Neuronal stem cell (in vitro differentiated cells): Measurements from ENCODE around the gene PATJ.

ENCODE experiments used
- DNase-seq: peaks from one replicate; pipeline ENCODE4 v3.0.0-alpha.2; 2013; ENCODE audit warnings: low spot score
- H2AFZ ChIP-seq: one replicate; pipeline ENCODE4 v1.6.1; 2013; ENCODE audit warnings: mild to moderate bottlenecking, low read length, inconsistent platforms
- H2AK5ac ChIP-seq: 2 replicates; pipeline ENCODE4 v1.6.1; 2013; ENCODE audit warnings: low read depth, mild to moderate bottlenecking, inconsistent platforms, low read length, moderate library complexity, mixed read lengths
- H2BK120ac ChIP-seq: 2 replicates; pipeline ENCODE4 v1.6.1; 2013; ENCODE audit warnings: low read depth, mild to moderate bottlenecking, inconsistent platforms, low read length, moderate library complexity, mixed read lengths
- H2BK12ac ChIP-seq: one replicate; pipeline ENCODE4 v1.6.1; 2013; ENCODE audit warnings: low read length, inconsistent platforms
- H2BK15ac ChIP-seq: 2 replicates; pipeline ENCODE4 v1.6.1; 2013; ENCODE audit warnings: mild to moderate bottlenecking, low read length, inconsistent platforms, mixed read lengths
- H2BK5ac ChIP-seq: one replicate; pipeline ENCODE4 v1.6.1; 2013; ENCODE audit warnings: inconsistent platforms, mild to moderate bottlenecking, low read length, moderate library complexity
- H3K14ac ChIP-seq: one replicate; pipeline ENCODE4 v1.6.1; 2013; ENCODE audit warnings: low read length, inconsistent platforms
- H3K18ac ChIP-seq: 2 replicates; pipeline ENCODE4 v1.6.1; 2013; ENCODE audit warnings: low read length, inconsistent platforms
- H3K23ac ChIP-seq: 2 replicates; pipeline ENCODE4 v1.6.1; 2013; ENCODE audit warnings: low read depth, mild to moderate bottlenecking, mixed read lengths, low read length, inconsistent platforms; ENCODE audit not compliant: poor library complexity
- H3K27ac ChIP-seq: replicated peaks from 3 replicates; pipeline ENCODE4 v1.5.1; 2013; ENCODE audit warnings: low read length, inconsistent platforms
- H3K27me3 ChIP-seq, 3 experiments: 2 replicates each; pipeline ENCODE4 v1.6.1; 2013; ENCODE audit warnings: low read length in 3 of 3, mild to moderate bottlenecking in 2 of 3, inconsistent platforms in 1 of 3, low read depth in 1 of 3, mixed read lengths in 1 of 3, moderate library complexity in 1 of 3; ENCODE audit not compliant: control insufficient read depth in 3 of 3, insufficient read depth in 3 of 3
- H3K36me3 ChIP-seq, 2 donors: replicated peaks in 1 of 2; 2 replicates each; pipeline ENCODE4 v1.6.1; 2013; ENCODE audit warnings: low read length in 2 of 2; ENCODE audit not compliant: control insufficient read depth in 2 of 2, insufficient read depth in 2 of 2
- H3K4ac ChIP-seq: 2 replicates; pipeline ENCODE4 v1.6.1; 2013; ENCODE audit warnings: inconsistent platforms, mild to moderate bottlenecking, low read length, moderate library complexity
- H3K4me1 ChIP-seq, 2 donors: 1 replicate in 1 of 2; 2 replicates in 1 of 2; pipeline ENCODE4 v1.6.1; 2013; ENCODE audit warnings: low read length in 2 of 2, low read depth in 1 of 2; ENCODE audit not compliant: control insufficient read depth in 2 of 2, insufficient read depth in 1 of 2
- H3K4me2 ChIP-seq: one replicate; pipeline ENCODE4 v1.6.1; 2013; ENCODE audit warnings: mild to moderate bottlenecking, low read length, inconsistent platforms; ENCODE audit not compliant: insufficient read depth, poor library complexity, severe bottlenecking
- H3K4me3 ChIP-seq, 2 donors: 2 replicates each; pipeline ENCODE4 v1.5.1; 2013; ENCODE audit warnings: low read length in 2 of 2, mild to moderate bottlenecking in 2 of 2, inconsistent platforms in 1 of 2, moderate library complexity in 1 of 2
- H3K79me1 ChIP-seq: one replicate; pipeline ENCODE4 v1.6.1; 2013; ENCODE audit warnings: low read depth, mild to moderate bottlenecking, inconsistent platforms, low read length, moderate library complexity
- H3K9ac ChIP-seq: one replicate; pipeline ENCODE4 v1.6.1; 2013; ENCODE audit warnings: mild to moderate bottlenecking, low read depth, low read length, inconsistent platforms; ENCODE audit not compliant: poor library complexity
- H3K9me3 ChIP-seq, 2 donors: replicated peaks in 1 of 2; 2 replicates each; pipeline versions ENCODE3 to v1.6.1; 2013; ENCODE audit warnings: low read length in 2 of 2, mild to moderate bottlenecking in 2 of 2, inconsistent platforms in 1 of 2, low read depth in 1 of 2, mixed read lengths in 1 of 2, moderate library complexity in 1 of 2; ENCODE audit not compliant: control insufficient read depth in 2 of 2, insufficient read depth in 1 of 2
- H4K8ac ChIP-seq: one replicate; pipeline ENCODE4 v1.6.1; 2013; ENCODE audit warnings: low read depth, mild to moderate bottlenecking, inconsistent platforms, low read length, moderate library complexity
- H4K91ac ChIP-seq: one replicate; pipeline ENCODE4 v1.6.1; 2013; ENCODE audit warnings: low read length, low read depth, mild to moderate bottlenecking, inconsistent platforms; ENCODE audit not compliant: poor library complexity
- WGBS, 2 donors: extraction: QIAGEN DNeasy Blood & Tissue Kit; methylation state at CpG; one replicate each; pipeline ENCODE4 v1.1.7; 2013; ENCODE audit warnings: missing lambda C conversion rate in 2 of 2, mixed read lengths in 1 of 2; ENCODE audit not compliant: insufficient read length in 2 of 2, insufficient replicate concordance in 1 of 2; ENCODE audit errors: extremely low coverage in 2 of 2; 5-methylcytosine and 5-hydroxymethylcytosine counted together

Gene PATJ

DNA sequence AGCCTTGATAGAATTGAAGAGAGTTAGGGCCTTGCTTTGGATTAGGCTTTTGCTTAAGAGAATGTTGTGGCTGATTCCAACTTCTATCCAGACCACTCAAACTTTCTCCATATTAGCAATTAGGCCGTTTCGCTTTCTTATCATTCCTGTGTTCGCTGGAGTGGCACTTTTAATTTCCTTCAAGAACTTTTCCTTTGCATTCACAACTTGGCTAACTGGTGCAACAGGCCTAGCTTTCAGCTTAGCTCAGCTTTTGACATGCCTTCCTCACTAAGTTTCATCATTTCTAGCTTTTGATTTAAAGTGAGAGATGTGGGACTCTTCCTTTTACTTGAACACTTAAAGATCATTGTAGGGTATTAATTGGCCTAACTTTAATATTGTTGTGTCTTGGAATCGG, 268.7 kb downstream of the PATJ start:
- Histone ChIP-seq H3K9me3 (no peaks in the 10 kb centered on the region), H3K18ac (no peak overlapping the region), H3K23ac (no peak overlapping the region), H3K9ac (no peak overlapping the region), H3K4me3 (no peak overlapping the region), H3K79me1 (no peaks in the 10 kb centered on the region), H4K91ac (no peak overlapping the region), H2AFZ (no peak overlapping the region), H4K8ac (no peak overlapping the region), H2BK120ac (no peak overlapping the region), H3K36me3 (no peaks in the 10 kb centered on the region), H3K27me3 (no peaks in the 10 kb centered on the region), H2BK12ac (no peak overlapping the region), H3K14ac (no peak overlapping the region), H2BK5ac (no peak overlapping the region), H3K4ac (no peak overlapping the region), H2AK5ac (no peak overlapping the region), H3K4me2 (no peak overlapping the region), H3K27ac (no peak overlapping the region), H2BK15ac (no peak overlapping the region), H3K4me1 (peaks cover 0 to 3% of the 10 kb centered on the region in 2 donors)
- no CpG with 5 or more reads among the region's 4 CpGs for WGBS, 2 donors
- no peak for DNase-seq

DNA sequence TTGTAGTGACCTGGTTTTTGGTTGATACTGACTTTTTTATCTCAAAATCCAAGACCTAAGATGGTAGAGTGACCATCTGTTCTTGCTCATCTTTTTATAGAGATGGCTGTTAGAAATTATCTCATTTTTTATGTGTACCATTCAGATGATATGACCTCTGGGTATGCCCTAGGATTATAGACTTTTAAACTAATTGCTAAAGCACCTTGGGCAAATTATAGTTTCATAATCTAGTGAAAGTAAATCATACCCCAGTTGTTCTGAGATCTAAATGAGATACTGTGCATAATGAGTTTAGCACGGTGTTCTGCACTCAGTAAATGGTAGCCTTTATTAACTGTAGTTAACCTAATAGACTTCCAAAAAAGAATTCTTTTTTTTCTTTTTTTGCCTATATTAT, 269.8 kb downstream of the PATJ start:
- no peak for DNase-seq
- Histone ChIP-seq H3K4me3 (no peak overlapping the region), H2AFZ (no peak overlapping the region), H3K27ac (no peak overlapping the region), H2BK12ac (no peak overlapping the region), H3K4me1 (peaks cover 0 to 3% of the 10 kb centered on the region in 2 donors), H4K8ac (no peak overlapping the region), H3K27me3 (no peaks in the 10 kb centered on the region), H3K14ac (no peak overlapping the region), H3K18ac (no peak overlapping the region), H2AK5ac (no peak overlapping the region), H3K4me2 (no peak overlapping the region), H2BK15ac (no peak overlapping the region), H3K23ac (no peak overlapping the region), H3K4ac (no peak overlapping the region), H3K9ac (no peak overlapping the region), H3K79me1 (no peaks in the 10 kb centered on the region), H4K91ac (no peak overlapping the region), H3K9me3 (no peaks in the 10 kb centered on the region), H2BK5ac (no peak overlapping the region), H3K36me3 (no peaks in the 10 kb centered on the region), H2BK120ac (no peak overlapping the region)
- WGBS, 2 donors, result no CpG with 5 or more reads among the region's 1 CpG

DNA sequence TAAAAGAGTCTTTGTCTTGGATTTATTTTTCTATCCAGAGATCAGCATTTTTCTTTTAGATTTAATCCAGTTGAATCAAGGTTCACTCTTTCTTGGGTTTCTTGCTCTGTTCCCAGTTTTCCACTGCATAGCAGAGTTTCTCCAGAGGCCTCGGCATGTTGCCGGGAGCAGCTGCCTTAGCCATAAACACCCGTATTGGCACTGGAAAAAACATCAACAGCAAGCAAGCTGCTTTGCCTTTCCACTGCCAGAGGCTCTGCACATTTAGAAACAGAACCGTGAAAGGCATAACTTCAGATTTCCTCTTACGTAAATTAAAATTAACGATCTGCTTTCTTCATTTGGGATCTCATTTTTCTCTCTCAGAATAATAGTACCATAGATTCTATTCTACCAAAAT, 270.6 kb downstream of the PATJ start:
- Histone ChIP-seq H4K91ac (no peak overlapping the region), H3K4ac (no peak overlapping the region), H3K9ac (no peak overlapping the region), H2BK120ac (no peak overlapping the region), H3K4me2 (no peak overlapping the region), H3K4me1 (peaks cover 0 to 3% of the 10 kb centered on the region in 2 donors), H3K79me1 (no peaks in the 10 kb centered on the region), H3K27me3 (no peaks in the 10 kb centered on the region), H3K23ac (no peak overlapping the region), H3K36me3 (no peaks in the 10 kb centered on the region), H3K27ac (no peak overlapping the region), H3K4me3 (no peak overlapping the region), H3K9me3 (no peaks in the 10 kb centered on the region), H4K8ac (no peak overlapping the region), H2AFZ (no peak overlapping the region), H2AK5ac (no peak overlapping the region), H2BK5ac (no peak overlapping the region), H2BK15ac (no peak overlapping the region), H2BK12ac (no peak overlapping the region), H3K14ac (no peak overlapping the region), H3K18ac (no peak overlapping the region)
- no CpG with 5 or more reads among the region's 6 CpGs for WGBS, 2 donors
- DNase-seq, result no peak

GRCh38 chr1:62013264-62013663, 271.0 kb downstream of the PATJ start:
- Histone ChIP-seq H4K8ac (no peak overlapping the region), H2BK15ac (no peak overlapping the region), H2BK5ac (no peak overlapping the region), H2BK120ac (no peak overlapping the region), H4K91ac (no peak overlapping the region), H3K79me1 (no peaks in the 10 kb centered on the region), H3K4me2 (no peak overlapping the region), H2BK12ac (no peak overlapping the region), H3K9me3 (no peaks in the 10 kb centered on the region), H3K36me3 (no peaks in the 10 kb centered on the region), H2AK5ac (no peak overlapping the region), H3K4me3 (no peak overlapping the region), H2AFZ (no peak overlapping the region), H3K14ac (no peak overlapping the region), H3K9ac (no peak overlapping the region), H3K4ac (no peak overlapping the region), H3K27ac (no peak overlapping the region), H3K18ac (no peak overlapping the region), H3K4me1 (peaks cover 0 to 3% of the 10 kb centered on the region in 2 donors), H3K23ac (no peak overlapping the region), H3K27me3 (no peaks in the 10 kb centered on the region)
- WGBS, 2 donors, result no CpG with 5 or more reads among the region's 5 CpGs
- no peak for DNase-seq
